Subcutaneous adipose tissue (tissue), 4 donors: ENCODE measurements around the gene CHTF8. TPM values are rescaled to one million over a fixed set of nuclear protein-coding genes. Genes with fewer than 3 reads are reported as not detected.

Source experiments
- CTCF ChIP-seq: fragments of 450-650 bp; IDR thresholded peaks from one replicate; pipeline ENCODE4 v1.5.1; 2016; ENCODE audit warnings: low read depth, mild to moderate bottlenecking, control low read depth, antibody characterized with exemption, moderate library complexity
- total RNA-seq, 4 donors: library from RNA; depleted of rRNA; stranded (reverse); fragments of >200 nt; gene quantifications; one replicate each; pipeline ENCODE4 v1.1.0, GENCODE V29; 2016

CHTF8 gene
- total RNA-seq, 4 donors from 2014 or later: 54.3 to 74.2 (median 65.7) TPM

GRCh38 chr16:69085032-69085695, 47.2 kb downstream of the CHTF8 start:
- TF ChIP-seq CTCF: no peak

GRCh38 chr16:69084289-69084688, 48.1 kb downstream of the CHTF8 start:
- no peak for TF ChIP-seq CTCF

- TF ChIP-seq CTCF: no peak
Measured at GRCh38 chr16:69083306-69083941, 49.0 kb downstream of the CHTF8 start.

- TF ChIP-seq CTCF: no peak
Measured at GRCh38 chr16:69079697-69080096, 52.7 kb downstream of the CHTF8 start.

GRCh38 chr16:69078073-69078472, 54.3 kb downstream of the CHTF8 start:
- TF ChIP-seq CTCF: no peak

GRCh38 chr16:69077251-69077650, 55.1 kb downstream of the CHTF8 start:
- TF ChIP-seq CTCF: no peak

- TF ChIP-seq CTCF: no peak
Measured at GRCh38 chr16:69073181-69073702, 59.1 kb downstream of the CHTF8 start.
